GM12865 (cell line): Measurements from ENCODE around the gene PAMR1.

Source experiments
- DNase-seq: peaks from one replicate; pipeline ENCODE4 v3.0.0; 2010; ENCODE audit warnings: low read depth
- H3K4me3 ChIP-seq: 2 replicates; pipeline ENCODE4 v1.5.1; 2011; ENCODE audit warnings: mild to moderate bottlenecking, low read depth, low read length, control low read depth
- TF ChIP-seq, protein P1 (sequence below): IDR thresholded peaks from 2 replicates; pipeline ENCODE4 v1.5.1; 2011; ENCODE audit warnings: low read length, control low read depth, low read depth, inconsistent platforms; ENCODE audit not compliant: insufficient read depth; ENCODE audit errors: missing control alignments

PAMR1 gene

DNA sequence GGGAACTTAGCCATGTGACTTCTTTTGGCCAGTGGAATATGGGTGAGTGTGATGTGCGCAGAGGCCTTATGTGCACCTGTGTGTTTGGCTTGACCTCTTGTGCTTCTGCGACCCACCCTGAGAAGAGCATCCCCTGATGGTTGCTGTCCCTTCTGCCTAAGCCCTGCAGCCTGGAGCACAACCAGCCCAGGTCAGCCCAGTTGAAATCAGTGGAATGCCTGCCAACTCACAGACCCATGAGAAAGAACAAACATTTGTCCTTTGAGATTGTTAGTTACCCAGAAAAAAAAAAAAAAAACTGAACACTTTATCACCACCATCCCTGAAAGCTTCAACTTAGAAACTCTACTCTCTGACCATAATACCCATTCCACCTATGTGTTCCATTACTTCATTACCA lies 38.5 kb downstream of the PAMR1 start:
- no peak overlapping the region for H3K4me3 ChIP-seq
- no peak for DNase-seq
- TF ChIP-seq, protein P1, sequence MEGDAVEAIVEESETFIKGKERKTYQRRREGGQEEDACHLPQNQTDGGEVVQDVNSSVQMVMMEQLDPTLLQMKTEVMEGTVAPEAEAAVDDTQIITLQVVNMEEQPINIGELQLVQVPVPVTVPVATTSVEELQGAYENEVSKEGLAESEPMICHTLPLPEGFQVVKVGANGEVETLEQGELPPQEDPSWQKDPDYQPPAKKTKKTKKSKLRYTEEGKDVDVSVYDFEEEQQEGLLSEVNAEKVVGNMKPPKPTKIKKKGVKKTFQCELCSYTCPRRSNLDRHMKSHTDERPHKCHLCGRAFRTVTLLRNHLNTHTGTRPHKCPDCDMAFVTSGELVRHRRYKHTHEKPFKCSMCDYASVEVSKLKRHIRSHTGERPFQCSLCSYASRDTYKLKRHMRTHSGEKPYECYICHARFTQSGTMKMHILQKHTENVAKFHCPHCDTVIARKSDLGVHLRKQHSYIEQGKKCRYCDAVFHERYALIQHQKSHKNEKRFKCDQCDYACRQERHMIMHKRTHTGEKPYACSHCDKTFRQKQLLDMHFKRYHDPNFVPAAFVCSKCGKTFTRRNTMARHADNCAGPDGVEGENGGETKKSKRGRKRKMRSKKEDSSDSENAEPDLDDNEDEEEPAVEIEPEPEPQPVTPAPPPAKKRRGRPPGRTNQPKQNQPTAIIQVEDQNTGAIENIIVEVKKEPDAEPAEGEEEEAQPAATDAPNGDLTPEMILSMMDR = no peak

DNA sequence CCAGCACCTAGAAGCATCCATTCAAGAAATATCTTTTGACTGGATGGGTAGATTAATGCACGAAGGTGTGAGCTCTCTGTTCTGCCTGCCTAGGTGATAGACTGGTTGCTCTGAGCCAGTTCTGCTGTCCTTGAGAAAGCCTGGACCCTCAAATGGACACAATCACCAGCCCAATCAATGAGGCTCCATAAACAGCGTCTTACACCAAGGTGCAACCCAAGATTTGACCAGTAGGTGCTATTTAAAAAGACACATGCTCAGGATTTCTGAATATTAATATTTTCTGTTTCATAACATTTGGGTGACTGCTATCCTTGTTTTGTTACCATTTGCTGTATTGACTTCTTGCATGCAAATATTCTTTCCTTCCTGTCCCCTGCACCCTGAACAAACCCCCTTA lies 39.0 kb downstream of the PAMR1 start:
- TF ChIP-seq, protein P1 = peak; percentile 2
- DNase-seq = no peak
- H3K4me3 ChIP-seq = no peak overlapping the region

DNA sequence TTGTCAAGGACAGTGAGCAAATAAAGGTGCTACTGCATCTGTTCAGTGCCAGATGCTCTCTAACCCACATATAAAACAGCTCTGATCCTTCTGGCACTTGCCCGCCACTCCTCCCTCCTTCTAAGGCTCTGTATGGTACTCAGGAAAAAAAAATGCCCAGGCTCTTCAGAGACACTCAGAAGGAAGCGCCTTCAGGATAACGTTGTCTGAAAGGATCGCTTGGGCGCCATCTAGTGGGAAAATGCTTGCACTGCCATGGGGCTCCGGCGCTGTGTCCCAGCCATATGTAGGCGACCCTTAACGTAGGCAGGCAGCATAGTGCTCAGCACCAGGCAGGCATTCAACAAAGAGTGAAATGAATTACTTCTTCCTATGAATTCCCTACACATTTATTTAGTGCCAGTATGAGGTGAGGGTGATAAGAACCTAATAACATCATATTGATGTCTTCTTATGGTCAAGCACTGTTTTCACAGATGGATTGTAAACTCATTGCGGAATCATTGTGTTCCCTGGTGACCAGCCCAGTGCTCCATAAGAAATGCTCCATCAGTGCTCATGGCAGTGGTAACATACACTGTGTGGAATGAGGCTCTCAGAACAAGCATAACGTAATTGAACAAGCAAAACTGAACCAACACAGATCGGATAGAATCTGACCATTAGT lies 39.6 kb downstream of the PAMR1 start:
- no peak overlapping the region for H3K4me3 ChIP-seq
- TF ChIP-seq, protein P1 = peak; percentile 90
- peak; percentile 71 for DNase-seq

DNA sequence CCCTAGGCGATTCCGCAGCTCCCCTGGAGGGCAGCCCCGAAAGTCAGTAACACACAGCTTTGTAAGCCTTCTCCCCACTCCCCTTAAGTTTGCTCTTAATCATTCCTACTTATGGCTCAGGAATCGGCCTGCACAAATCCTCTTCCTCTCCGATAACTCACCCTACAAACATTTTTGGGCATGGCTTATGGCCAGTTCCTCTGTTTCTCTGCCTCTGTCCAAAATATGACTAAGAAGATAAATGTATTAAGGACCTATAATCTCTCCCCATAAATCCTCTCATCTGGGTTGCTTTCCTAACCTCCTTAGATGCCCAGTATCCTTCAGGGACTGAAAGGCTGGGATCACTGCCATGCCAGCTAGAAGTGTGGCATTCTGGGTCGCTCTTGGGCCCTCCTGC lies 41.0 kb downstream of the PAMR1 start:
- H3K4me3 ChIP-seq = no peak overlapping the region
- TF ChIP-seq, protein P1 = no peak
- DNase-seq = no peak

DNA sequence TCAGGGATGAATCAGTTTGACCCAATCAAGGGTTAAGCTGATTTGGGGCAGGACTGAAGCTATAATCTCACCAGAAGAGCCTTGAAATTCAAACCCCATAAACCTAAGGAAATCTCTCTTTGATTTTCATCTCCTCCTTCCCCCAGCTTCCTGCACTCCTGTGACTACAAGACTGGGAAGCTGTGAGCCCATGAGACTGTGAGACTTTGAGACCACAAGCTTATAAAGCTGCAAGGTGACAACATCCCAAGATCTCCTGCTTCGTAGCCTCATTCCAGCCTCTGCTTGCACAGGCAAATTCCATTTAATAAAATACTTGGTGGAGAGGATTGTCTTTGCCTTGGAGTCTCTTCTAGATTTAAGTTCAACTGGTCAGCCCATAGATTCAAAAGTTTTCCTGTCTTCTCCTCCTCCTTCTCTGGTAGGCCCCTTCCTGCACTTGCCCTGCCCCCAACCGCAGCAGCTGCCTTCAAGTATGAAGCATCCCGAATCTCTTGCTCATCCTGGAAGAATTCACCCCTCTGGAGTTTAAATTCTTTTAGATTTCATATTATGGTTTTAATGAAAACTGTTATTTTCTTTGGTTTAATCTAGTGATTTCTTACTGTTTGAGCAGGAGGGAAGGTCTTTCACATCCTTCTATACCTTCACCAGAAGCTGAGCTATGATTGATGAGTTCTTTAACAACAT lies 42.1 kb downstream of the PAMR1 start:
- DNase-seq = no peak
- TF ChIP-seq, protein P1 = no peak
- no peak overlapping the region for H3K4me3 ChIP-seq

DNA sequence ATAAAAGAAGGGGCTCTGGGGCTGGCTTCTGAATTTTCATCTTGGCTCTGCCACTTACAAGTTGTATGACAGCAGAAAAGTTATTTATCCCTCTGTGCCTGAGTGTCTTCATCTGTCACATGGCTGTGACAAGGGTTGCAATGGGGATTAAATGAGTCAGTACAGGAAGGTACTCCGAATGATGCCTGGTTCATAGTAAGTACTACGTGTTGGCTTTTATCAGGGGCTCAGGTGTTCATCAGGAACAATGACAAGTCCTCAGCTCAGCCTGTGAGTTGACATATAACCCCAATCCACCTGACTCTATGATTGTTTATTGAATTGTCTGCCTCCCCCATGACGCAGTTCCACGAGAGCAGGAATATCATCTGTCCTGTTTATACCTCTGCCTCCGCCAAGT lies 45.7 kb downstream of the PAMR1 start:
- DNase-seq = no peak
- TF ChIP-seq, protein P1 = no peak
- no peak overlapping the region for H3K4me3 ChIP-seq
